Stimulated activated CD4-positive, alpha-beta T cell treated with anti-CD3 and anti-CD28 coated beads, Interleukin-15, amount 100 ng/mL, for 24 hours (primary cell): Measurements from ENCODE around the gene ENTREP3.
"Not testable (repeated sequence)": the region's sequence is repeated elsewhere in the genome, so short reads cannot be mapped to it uniquely, and the experiment has no call there.

ENCODE experiments used
- DNase-seq: peaks from one replicate; pipeline ENCODE4 v3.0.0-alpha.2; 2020

Gene ENTREP3, protein sequence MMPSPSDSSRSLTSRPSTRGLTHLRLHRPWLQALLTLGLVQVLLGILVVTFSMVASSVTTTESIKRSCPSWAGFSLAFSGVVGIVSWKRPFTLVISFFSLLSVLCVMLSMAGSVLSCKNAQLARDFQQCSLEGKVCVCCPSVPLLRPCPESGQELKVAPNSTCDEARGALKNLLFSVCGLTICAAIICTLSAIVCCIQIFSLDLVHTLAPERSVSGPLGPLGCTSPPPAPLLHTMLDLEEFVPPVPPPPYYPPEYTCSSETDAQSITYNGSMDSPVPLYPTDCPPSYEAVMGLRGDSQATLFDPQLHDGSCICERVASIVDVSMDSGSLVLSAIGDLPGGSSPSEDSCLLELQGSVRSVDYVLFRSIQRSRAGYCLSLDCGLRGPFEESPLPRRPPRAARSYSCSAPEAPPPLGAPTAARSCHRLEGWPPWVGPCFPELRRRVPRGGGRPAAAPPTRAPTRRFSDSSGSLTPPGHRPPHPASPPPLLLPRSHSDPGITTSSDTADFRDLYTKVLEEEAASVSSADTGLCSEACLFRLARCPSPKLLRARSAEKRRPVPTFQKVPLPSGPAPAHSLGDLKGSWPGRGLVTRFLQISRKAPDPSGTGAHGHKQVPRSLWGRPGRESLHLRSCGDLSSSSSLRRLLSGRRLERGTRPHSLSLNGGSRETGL

GRCh38 chr1:155255243-155256007 lies at the start of gene ENTREP3:
TSS of gene ENTREP3 (minus strand) at chr1:155255483. CDS start at chr1:155254877, 606 bp downstream.
- peak; percentile 89 for DNase-seq

DNA sequence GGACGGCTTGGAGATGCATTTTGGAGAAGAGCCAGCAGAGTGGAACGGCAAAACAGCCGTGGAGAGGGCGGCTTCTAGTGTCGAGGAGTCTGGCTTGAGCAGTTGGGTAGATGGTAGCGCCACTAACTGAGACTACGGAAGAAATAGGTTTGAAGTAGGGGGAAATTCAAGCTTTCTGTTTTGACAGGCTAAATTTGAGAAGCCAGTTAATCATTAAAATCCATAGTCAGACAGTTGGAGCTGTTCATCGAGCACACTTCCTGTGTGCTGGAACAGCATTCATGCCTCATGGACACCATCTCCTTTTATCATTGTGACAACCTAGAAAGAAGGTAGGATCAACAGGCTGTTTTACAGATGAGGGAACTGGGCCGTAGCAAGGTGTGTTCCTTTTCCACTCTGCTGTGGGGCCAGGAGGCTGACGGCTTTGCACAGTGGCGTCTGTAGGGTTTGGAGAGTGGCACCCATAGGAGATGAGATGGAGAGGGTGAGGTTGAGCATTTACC lies 49.3 kb upstream of the ENTREP3 start:
- no peak for DNase-seq

DNA sequence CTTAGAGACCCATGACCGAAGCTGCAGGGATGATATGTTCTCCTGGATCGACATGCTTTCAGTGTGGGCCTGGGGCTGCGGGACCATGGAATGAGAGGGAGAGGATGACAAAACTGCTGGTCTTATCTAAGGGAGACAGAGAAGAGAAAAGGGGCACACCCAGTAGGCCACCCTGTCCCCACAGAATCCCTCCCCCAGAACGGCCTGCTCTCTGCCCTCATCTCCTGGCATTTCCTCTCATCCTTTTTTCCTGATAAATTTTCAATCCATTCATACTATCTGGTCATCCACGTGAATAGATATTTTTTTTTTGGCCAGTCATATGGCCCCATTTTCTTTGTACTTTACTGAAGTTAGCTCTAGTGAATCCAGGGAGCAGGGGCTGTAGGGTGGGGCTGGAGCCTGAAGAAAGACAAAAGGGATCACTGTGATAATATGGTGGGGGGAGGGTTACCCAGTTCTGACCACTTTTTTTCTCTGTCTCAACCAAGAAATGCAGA lies 46.1 kb upstream of the ENTREP3 start, which contains the start of gene PKLR:
TSS of gene PKLR (minus strand) at position 97 of the 500 bp plus-strand sequence. CDS start at position 54, 43 bp downstream.
- DNase-seq: no peak

DNA sequence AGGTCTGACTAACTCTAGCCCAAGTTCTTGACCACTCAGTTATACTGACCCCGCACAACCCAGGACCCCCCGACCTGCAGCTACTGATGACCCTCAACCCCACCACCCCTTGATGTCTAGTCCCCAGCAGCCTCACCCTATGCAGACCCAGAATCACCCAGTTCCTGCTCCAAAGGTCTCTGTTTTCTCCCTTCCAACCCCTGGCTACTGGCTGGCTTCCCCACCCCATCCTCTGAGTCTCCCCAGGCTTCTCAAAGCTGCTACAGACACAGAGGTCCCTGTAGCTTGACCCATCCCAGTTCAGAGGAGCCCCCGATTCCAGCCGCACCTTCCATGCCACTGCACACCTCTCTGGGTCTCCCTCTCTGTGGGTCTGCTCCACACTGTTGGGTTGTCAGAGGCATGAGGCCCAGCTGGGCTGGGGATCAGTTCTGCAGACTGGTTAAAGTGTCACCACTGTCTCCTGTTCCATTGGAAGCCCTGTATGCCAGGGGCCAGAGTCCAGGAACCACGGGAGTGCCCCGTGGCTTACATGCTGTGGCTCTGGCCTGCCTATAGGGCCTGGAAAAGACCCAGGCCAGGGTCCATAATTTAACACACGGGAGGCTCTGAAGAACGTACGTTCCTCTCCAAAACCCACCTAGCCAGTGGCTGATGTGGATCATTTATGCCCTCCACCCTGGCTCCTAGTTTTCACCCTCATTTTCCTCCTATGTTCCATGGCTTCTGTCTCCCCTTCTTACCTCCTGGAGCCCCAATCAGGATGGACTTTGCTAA lies 45.5 kb upstream of the ENTREP3 start:
- no peak for DNase-seq

DNA sequence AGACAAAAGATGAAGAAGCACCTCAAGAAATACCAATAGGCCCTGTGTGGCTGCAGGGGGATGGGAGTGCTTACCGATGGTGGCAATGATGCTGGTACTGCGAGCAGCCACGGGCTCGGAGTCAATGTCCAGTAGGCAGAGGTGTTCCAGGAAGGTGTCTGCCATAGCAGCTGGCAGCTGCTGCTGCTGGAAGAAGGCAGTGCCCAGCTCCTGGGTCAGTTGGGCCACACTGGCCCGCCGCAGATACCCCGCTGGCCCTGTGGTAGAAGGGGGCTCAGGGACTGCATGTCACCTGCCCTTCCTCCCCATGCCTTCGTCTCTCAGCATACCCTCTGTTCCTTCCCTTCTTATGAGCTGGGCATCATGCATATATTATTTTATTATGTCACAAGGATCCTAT lies 44.7 kb upstream of the ENTREP3 start:
- no peak for DNase-seq

GRCh38 chr1:155297384-155297783 lies 42.1 kb upstream of the ENTREP3 start:
- DNase-seq: no peak

GRCh38 chr1:155296661-155297060 lies 41.4 kb upstream of the ENTREP3 start:
- DNase-seq: no peak

GRCh38 chr1:155295942-155296267 lies 40.6 kb upstream of the ENTREP3 start:
- DNase-seq: no peak

DNA sequence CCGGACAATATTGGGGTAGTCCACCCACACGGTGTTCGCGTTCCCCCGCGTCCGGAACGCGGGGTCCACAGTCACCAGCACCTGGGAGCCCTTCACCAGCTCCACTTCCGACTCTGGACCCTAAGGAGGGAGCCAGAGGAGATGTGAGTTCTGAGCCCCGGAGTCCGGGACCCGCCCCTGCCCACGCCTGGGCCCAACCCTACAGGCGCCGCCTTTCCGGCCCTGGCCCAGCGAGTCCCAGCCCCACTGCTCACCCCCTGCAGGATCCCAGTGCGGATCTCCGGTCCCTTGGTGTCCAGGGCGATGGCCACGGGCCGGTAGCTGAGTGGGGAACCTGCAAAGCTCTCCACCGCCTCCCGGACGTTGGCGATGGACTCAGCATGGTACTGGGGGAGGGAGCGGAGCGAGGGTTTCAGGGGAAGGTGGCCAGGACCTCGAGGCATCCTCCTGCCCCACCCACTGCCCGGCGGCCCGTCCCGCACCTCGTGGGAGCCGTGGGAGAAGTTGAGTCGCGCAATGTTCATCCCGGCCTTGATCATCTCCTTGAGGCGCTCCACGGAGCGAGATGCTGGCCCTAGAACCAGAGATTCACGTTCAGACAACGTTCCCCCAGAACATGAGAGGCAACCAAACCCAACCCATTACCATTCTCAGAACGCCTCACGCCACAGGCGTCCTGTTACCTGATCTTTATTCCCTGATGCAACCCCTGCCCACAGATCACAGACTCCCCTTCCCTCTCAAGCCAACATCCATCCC lies 40.1 kb upstream of the ENTREP3 start:
- peak; percentile 14 for DNase-seq

DNA sequence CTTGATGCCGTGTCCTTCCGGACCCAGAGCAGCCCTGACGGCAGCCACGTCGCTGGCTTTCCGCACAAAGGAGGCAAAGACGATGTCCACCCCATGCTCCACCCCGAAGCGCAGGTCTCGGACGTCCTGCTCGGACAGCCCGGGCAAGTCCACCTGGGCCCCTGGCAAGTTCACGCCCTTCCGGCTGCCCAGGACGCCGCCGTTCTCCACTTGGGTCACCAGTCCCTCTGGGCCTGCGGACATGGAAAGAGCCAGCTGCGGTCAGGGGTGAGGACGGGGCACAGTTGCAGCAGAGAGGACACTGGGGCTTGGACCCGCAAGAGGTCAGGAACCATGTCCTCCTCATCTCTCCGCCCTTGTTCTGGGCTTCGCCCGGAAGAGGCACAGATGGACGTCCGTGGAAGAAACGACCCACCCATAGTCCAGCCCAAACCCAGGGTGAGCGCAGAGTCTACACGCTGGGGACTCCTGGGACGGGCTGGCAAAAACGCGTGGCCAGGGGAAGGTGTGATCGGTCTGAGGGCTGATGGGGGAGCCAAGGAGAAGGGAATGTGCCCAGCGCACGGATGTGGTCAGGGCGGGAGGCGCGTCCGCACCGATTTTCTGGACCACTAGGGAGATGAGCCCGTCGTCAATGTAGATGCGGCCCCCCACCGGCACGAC lies 39.4 kb upstream of the ENTREP3 start:
- no peak for DNase-seq

- DNase-seq: no peak
Observed at GRCh38 chr1:155293086-155293749, 37.9 kb upstream of the ENTREP3 start.

DNA sequence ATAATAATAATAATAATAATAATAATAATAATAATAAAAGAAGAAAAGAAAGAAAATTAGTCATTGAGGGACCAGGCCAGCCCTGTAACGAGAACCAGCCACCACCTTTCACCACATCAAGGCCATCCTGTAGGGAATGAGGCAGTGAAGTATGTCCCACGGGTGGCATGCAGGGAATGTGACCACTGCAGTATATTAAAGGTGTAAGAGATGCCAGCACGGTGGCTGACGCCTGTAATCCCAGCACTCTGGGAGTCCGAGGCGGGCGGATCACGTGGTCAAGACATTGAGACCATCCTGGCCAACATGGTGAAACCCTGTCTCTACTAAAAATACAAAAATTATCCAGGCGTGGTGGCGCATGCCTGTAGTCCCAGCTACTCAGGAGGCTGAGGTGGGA lies 35.7 kb upstream of the ENTREP3 start:
- DNase-seq: not testable (repeated sequence)

DNA sequence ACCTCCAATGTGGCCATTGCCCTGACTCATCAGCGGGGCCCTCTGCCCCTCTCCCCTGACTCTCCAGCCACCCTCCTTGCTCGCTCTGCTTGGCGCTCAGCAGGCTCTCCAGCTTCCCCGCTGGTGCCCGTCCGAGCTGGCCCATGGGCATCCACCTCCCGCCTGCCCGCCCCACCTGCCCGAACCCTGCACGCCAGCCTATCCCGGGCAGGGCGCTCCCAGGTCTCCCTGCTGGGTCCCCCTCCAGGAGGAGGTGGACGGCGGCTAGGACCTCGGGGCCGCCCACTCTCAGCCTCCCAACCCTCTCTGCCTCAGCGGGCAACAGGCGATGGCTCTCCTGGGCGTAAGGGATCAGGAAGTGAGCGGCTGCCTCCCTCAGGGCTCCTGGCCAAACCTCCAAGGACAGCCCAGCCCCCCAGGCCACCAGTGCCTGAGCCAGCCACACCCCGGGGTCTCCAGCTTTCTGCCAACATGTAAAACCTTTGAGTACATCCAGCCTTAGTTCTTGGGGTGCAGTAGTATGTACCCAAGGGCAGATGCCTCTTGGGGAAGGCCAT lies 32.8 kb upstream of the ENTREP3 start:
- DNase-seq: no peak

GRCh38 chr1:155286544-155286943 lies 31.3 kb upstream of the ENTREP3 start:
- DNase-seq: no peak

DNA sequence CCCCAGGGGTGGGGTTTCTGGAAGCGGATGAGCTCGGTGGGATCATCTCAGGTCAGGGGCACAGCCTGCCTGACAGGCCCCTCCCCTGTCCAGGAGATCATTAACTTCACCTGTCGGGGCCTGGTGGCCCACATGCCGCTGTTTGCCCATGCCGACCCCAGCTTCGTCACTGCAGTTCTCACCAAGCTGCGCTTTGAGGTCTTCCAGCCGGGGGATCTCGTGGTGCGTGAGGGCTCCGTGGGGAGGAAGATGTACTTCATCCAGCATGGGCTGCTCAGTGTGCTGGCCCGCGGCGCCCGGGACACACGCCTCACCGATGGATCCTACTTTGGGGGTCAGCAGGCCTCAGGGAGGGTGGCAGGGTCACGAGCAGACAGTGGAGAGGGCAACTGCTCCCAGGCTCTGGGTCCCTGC lies 30.4 kb upstream of the ENTREP3 start:
- no peak for DNase-seq

GRCh38 chr1:155285063-155285462 lies 29.8 kb upstream of the ENTREP3 start:
- no peak for DNase-seq

DNA sequence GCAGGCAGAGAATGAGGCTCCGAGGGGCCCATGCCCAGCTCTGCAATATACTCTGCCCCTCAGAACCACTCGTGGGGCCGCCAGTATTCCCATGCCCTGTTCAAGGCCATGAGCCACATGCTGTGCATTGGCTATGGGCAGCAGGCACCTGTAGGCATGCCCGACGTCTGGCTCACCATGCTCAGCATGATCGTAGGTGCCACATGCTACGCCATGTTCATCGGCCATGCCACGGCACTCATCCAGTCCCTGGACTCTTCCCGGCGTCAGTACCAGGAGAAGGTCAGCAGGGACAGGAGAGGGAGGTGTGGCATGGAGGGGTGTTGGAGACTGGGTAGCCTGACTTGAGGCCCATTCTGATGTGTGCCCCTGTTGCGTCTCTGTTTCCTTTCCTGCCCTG lies 29.2 kb upstream of the ENTREP3 start:
- DNase-seq: no peak

- no peak for DNase-seq
Observed at GRCh38 chr1:155282488-155283091, 27.3 kb upstream of the ENTREP3 start.

- DNase-seq: no peak
Observed at GRCh38 chr1:155279268-155279667, 24.0 kb upstream of the ENTREP3 start.

DNA sequence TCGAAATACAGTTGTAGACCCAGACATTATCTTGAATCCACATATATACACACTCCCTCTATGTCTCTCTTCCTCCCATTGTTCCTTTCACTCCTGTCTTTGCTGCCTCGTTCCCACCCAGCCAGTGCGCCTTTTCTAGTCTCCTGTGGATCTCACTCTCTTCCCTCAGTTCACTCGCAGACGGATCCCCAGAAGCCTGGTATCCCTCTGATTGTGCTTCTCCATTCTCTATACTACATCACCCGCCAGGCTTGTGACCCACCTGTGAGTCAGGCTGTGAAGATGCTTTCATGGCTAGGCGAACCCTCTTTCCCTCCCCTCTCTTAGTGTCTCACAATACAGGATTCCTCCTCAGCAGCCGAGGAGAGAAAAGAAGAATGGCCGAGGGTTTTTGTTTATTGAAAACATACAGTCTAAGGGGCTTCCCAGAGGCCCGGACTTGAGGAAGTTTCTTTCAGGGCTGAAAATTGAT lies 23.4 kb upstream of the ENTREP3 start:
- no peak for DNase-seq
